GM19035 (cell line): ENCODE measurements around the gene SLC4A2.

Experiments used
- ATAC-seq: cut with Tn5 transposase; IDR thresholded peaks from one replicate; pipeline ENCODE4 v1.9.1; 2021; ENCODE audit not compliant: unreplicated experiment

The SLC4A2 gene

GRCh38 chr7:151110941-151111645 is 51.7 kb downstream of the SLC4A2 start:
- peak; percentile 76 for ATAC-seq

GRCh38 chr7:151113344-151114150 is 54.2 kb downstream of the SLC4A2 start:
- no peak for ATAC-seq

DNA sequence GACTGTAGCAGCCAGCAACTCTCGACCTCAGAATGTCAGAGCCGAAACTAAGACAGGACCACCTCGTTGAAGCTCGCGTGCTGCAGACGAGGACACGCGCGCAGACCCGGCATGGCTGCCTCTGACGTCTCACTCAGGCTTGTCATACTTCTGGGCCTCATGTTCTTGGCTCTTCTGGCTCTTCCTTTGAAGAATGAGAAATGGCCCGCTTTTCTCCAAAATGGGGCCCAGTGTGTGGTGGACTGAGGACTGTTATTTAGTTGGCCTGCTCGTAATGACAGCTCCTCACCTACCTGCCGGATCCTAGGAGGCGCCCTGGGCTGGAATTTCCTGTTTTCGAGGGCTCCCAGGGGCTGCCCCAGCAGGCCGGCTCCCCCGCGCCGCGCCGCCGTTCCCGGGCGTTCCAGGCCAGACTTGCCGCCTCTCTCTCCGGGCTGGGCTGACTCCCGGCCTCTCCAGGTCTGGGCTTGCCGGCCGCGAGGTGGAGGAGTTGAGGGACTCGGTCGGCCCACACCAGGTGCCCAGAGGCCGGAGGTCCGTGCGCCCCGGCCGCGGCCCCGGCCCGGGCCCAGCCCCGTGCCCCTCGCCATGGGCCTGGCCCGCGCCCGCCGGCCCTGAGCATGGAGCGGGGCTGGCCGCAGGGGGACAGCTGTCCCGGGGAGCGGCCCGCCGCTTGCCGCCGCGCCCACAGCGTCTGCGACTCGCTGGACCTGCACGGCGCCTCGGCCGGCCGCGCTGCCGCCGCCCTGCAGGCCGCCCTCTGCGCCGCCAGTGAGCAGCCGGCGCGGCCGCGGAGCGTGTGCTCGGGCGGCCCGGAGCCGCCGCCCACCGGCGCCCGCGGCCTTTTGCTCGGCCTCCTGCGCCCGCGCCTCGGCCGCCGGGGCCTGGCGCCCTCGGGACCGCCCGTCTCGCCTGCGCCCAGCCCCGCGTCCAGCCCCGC is 55.0 kb downstream of the SLC4A2 start:
- ATAC-seq = no peak

- no peak for ATAC-seq
Measured at GRCh38 chr7:151115121-151115835, 55.9 kb downstream of the SLC4A2 start.

GRCh38 chr7:151115836-151116418 is 56.5 kb downstream of the SLC4A2 start:
- ATAC-seq = no peak

DNA sequence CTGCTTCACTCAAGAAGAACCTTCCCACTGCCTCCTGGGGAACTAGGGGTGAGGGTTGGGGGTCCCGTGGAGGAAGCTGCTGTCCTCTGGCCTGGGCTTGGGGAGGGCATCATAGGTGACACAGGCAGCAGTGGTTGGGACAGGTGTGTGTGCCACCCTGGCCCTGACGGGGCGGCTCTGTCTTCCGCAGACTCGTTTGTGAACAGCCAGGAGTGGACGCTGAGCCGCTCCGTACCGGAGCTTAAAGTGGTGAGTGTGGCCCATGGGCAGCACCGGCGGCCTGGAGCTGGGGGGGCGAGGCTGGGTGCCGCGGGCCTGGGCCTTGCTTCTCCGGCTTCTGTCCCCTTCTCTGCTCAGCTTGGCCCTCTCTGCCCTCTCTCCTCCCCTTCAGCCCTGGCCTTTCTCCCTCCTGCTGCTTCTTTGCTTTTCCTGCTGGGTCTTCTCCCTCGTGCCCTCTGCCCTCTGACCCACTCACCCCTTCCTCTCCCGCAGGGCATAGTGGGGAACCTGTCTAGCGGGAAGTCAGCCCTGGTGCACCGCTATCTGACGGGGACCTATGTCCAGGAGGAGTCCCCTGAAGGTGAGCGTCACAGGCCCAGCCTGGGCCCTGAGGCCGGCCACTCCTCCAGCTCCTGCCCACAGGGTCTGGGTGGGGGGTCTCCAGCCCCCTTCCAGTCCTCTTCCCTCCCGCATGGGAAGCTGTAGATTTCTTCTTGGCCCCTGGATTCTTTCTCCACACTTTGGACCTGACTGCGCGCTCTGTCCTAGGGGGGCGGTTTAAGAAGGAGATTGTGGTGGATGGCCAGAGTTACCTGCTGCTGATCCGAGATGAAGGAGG is 57.4 kb downstream of the SLC4A2 start:
- no peak for ATAC-seq

- no peak for ATAC-seq
Measured at GRCh38 chr7:151117565-151117964, 58.2 kb downstream of the SLC4A2 start.

- ATAC-seq = no peak
Measured at GRCh38 chr7:151118108-151119054, 59.0 kb downstream of the SLC4A2 start.

DNA sequence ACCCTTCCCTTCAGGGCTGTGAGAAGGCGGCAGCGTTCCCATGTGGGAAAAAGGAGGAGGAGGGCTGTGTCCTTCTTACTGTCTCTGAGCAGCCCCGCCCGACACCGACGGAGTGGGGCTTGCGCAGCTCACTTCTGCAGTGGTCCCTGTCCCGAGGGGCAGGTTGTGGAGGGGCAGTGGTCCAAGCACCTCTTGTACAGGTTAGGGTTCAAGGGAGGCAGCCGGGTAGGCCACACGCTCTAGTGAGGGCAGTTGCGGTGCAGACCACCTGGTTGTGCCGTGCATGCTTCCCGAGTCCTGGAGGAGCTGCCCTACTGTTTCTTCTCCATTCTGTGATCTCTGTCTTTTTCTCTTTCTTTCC is 59.6 kb downstream of the SLC4A2 start:
- no peak for ATAC-seq

DNA sequence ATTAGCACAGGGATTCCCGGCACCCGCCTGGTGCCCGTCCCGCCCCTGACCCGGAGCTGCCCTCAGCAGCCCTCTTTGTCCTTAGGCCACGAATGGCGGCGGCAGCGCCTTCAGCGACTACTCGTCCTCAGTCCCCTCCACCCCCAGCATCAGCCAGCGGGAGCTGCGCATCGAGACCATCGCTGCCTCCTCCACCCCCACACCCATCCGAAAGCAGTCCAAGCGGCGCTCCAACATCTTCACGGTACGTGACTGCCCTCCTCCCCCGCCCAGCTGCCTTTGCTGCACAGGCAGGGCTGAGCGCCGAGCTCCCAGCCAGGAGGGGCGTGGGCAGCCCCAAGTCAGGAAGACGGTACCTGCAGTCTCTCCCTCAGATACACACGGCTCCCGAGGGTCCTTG is 60.5 kb downstream of the SLC4A2 start:
- no peak for ATAC-seq

- ATAC-seq = no peak
Measured at GRCh38 chr7:151120896-151121295, 61.5 kb downstream of the SLC4A2 start.

GRCh38 chr7:151121380-151122170 is 62.2 kb downstream of the SLC4A2 start:
- no peak for ATAC-seq

DNA sequence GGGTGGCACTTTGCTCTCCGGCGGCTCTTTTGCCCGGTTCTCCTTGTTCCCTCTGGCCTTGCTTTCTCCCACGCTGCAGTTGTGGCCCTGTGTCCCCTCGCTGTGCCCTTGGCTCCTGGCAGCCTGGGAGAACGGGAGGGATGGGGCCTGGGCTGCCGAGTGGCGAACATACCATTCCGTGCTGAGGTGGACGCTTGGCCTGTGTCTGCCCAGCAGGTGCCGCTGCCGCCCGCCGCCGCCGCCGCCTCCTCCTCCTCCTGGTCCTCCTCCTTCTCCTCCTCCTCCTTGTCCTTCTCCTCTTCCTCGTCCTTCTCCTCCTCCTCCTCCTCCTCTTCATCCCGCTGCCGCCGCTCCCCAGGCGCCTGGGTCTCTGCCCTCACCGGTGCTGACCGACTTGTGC is 62.9 kb downstream of the SLC4A2 start:
- ATAC-seq = no peak

DNA sequence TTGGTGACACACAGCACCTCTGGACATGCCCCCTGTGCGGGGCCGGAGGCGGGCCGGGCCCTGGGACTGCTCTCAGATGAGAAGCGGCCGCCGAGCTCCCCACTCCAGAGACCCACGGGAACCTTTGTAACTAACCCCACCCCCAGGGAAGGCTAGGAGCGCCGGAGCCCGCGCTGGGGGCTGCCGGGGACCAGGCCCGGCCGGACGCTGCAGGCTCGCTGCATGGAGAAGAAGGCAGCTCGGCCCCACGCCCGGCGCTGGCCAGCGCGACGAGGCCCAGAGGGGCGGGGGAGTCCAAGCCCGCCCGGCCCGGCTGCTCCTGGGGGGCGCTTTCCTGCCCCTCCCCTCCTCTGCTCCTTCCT is 63.4 kb downstream of the SLC4A2 start:
- no peak for ATAC-seq

DNA sequence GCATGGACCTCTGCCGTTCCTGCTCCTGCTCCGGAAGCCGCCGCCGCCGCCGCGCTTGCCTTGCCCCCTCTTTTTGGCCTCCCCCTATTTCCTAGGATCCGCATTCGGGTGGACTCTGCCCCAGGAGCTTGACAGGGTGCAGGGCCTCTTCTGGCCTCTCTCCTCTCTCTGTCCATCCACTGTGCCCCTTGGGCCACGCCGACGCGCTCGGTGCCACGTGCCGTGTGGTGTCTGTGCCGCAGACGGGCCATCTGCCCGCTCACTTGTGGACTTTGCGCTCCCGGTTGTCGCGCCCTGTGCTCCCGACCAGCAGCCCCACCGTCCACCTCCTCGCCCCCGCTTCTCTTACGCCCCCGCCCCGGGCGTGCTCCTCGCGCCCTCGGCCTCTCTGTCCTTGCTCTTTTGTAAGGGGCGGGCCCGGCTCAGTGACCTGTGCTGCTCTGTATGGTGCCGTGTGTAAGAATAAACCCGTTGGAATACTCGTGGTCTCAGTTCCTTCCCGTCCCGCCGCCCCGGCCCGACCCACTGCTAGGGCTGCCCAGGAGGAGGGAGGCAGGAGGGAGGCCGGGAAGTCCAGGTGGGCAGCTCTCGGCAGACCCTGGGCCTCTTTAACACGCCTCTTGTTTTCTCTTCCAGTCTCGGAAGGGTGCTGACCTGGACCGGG is 63.9 kb downstream of the SLC4A2 start:
- no peak for ATAC-seq

DNA sequence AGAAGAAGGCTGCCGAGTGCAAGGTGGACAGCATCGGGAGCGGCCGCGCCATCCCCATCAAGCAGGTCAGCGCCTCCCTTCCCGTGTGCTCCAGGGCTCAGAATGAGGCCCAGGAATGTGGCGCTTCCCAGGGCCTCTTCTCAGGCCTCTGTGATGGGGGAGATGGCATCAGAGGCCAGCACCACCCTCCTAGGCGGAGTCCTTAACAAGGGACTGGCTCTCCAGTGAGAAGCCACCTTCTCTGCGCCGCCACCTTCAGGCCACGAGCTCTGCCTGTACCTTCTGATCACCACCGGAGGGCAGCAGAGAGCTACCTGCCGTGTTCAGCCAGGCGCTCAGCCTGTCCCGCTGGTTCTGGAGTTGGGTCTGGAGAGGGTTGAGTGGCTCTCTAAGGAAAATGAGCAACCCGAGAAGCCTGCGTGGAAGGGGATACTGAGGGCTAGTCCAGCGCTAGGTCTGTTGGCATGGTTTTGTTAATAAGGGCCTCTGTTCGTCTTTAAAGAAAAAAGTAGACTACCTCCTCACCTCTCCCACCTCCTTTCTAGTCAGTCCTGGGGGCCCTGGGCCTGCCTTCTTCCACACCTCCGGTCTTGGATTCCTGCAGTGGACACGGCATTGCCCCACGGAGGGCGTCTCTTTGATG is 64.6 kb downstream of the SLC4A2 start:
- ATAC-seq = peak; percentile 90

- no peak for ATAC-seq
Measured at GRCh38 chr7:151124481-151124880, 65.1 kb downstream of the SLC4A2 start.
